Renal cortical epithelial cell (primary cell): ENCODE data around the gene EML3. TPM values are rescaled to one million over a fixed set of nuclear protein-coding genes. Genes with fewer than 3 reads are reported as not detected.
A peak's percentile ranks its signal among the peaks of the same experiment; 100 is the strongest.
"Not testable (repeated sequence)": the region's sequence is repeated elsewhere in the genome, so short reads cannot be mapped to it uniquely, and the experiment has no call there.

Experiments used
- DNase-seq: peaks from one replicate; pipeline ENCODE4 v3.0.0-alpha.2; 2011; ENCODE audit warnings: low read depth
- total RNA-seq: library from RNA; depleted of rRNA; stranded (reverse); fragments of >200 nt; gene quantifications from 2 replicates; pipeline ENCODE4 v1.2.3, GENCODE V29; 2014

The EML3 gene
- total RNA-seq = 14.9 and 29.7 TPM in 2 replicates

GRCh38 chr11:62612366-62613290 lies at the start of gene EML3, which contains the start of gene ROM1:
Gene EML3, minus strand, starts transcription at chr11:62612775. Its CDS starts 318 bp downstream, at chr11:62612457.
Gene ROM1, plus strand, starts transcription at chr11:62613257. Its CDS starts 25 bp downstream, at chr11:62613282.
- DNase-seq = peak; percentile 61

GRCh38 chr11:62656796-62657429 lies 44.3 kb upstream of the EML3 start:
- no peak for DNase-seq

GRCh38 chr11:62654297-62654696 lies 41.7 kb upstream of the EML3 start:
- no peak for DNase-seq

GRCh38 chr11:62652161-62653006 lies 39.8 kb upstream of the EML3 start:
- no peak for DNase-seq

- DNase-seq = not testable (repeated sequence)
These were observed 37.7 kb upstream of the EML3 start for GRCh38 chr11:62650283-62650682.

- no peak for DNase-seq
These were observed 36.9 kb upstream of the EML3 start for GRCh38 chr11:62649486-62649885.

GRCh38 chr11:62648967-62649364 lies 36.4 kb upstream of the EML3 start:
- DNase-seq = no peak

GRCh38 chr11:62648185-62648966 lies 35.8 kb upstream of the EML3 start:
- DNase-seq = no peak

GRCh38 chr11:62647609-62648005 lies 35.0 kb upstream of the EML3 start:
- DNase-seq = no peak

GRCh38 chr11:62646825-62647608 lies 34.4 kb upstream of the EML3 start:
- DNase-seq = no peak

- peak; percentile 88 for DNase-seq
These were observed 33.6 kb upstream of the EML3 start, which contains the start of gene GANAB for GRCh38 chr11:62645946-62646824. Gene GANAB, minus strand, starts transcription at chr11:62646613. Its CDS starts 14 bp downstream, at chr11:62646599.

GRCh38 chr11:62645671-62645945 lies 33.0 kb upstream of the EML3 start:
- DNase-seq = no peak

- no peak for DNase-seq
These were observed 31.6 kb upstream of the EML3 start for GRCh38 chr11:62644220-62644619.

GRCh38 chr11:62632492-62632891 lies 19.9 kb upstream of the EML3 start:
- DNase-seq = no peak

- DNase-seq = no peak
These were observed 15.1 kb upstream of the EML3 start for GRCh38 chr11:62627713-62628112.

- DNase-seq = no peak
These were observed 10.0 kb upstream of the EML3 start for GRCh38 chr11:62622476-62623089.

GRCh38 chr11:62621567-62622470 lies 9.2 kb upstream of the EML3 start, which contains the start of gene B3GAT3:
Gene B3GAT3, minus strand, starts transcription at chr11:62621986. Its CDS starts 39 bp downstream, at chr11:62621947.
- DNase-seq = peak; percentile 96
